Peyer's patch (tissue), 4 donors: ENCODE measurements around the gene CNTNAP2. TPM values are rescaled to one million over a fixed set of nuclear protein-coding genes. Genes with fewer than 3 reads are reported as not detected.

Experiments
- DNase-seq, 3 donors: peaks; one replicate each; pipeline ENCODE4 v3.0.0-alpha.2; 2017 to 2019
- H3K27ac ChIP-seq, 4 donors: fragments of 200-600 bp; sonication (generic); one replicate each; pipeline ENCODE4 v1.5.1; 2016 to 2019
- H3K27me3 ChIP-seq, 2 donors: fragments of 200-600 bp; sonication (generic); one replicate each; pipeline ENCODE4 v1.5.1; 2019
- H3K36me3 ChIP-seq, 3 donors: fragments of 200-600 bp; sonication (generic); one replicate each; pipeline ENCODE4 v1.5.1; 2016 to 2019
- H3K4me1 ChIP-seq, 4 donors: fragments of 200-600 bp; sonication (generic); one replicate each; pipeline ENCODE4 v1.5.1; 2016 to 2019
- H3K4me3 ChIP-seq, 4 donors: fragments of 200-600 bp; sonication (generic); 1 replicate in 3 of 4; 2 replicates in 1 of 4; pipeline ENCODE4 v1.5.1; 2016 to 2019; ENCODE audit warnings: mild to moderate bottlenecking in 1 of 4
- H3K9me3 ChIP-seq, 4 donors: fragments of 200-600 bp; sonication (generic); one replicate each; pipeline ENCODE4 v1.5.1; 2016 to 2019; ENCODE audit warnings: mild to moderate bottlenecking in 1 of 4
- CTCF ChIP-seq, 6 experiments: fragments of 450-650 bp in 4 of 6; fragments of 200-600 bp in 2 of 6; sonication (generic) in 1 of 6; IDR thresholded peaks; one replicate each; pipeline ENCODE4 v1.5.1; 2017 to 2019; ENCODE audit warnings: antibody characterized with exemption in 6 of 6, mild to moderate bottlenecking in 3 of 6, moderate library complexity in 1 of 6
- POLR2A ChIP-seq, 2 donors: fragments of 450-650 bp; IDR thresholded peaks; one replicate each; pipeline ENCODE4 v1.5.1; 2017; ENCODE audit warnings: antibody characterized with exemption in 2 of 2, mild to moderate bottlenecking in 2 of 2, moderate library complexity in 2 of 2
- total RNA-seq, 4 donors: library from RNA; depleted of rRNA; stranded (reverse); fragments of >200 nt; gene quantifications; one replicate each; pipeline ENCODE4 v1.1.0, GENCODE V29; 2016

The CNTNAP2 gene
- total RNA-seq, 4 donors from 2014 or later = 1.5 to 4.9 (median 3.6) TPM

- no peak overlapping the region for H3K4me3 ChIP-seq
- H3K36me3 ChIP-seq = no peaks in the 10 kb centered on the region
- no peaks in the 10 kb centered on the region for H3K4me1 ChIP-seq
- DNase-seq = no peak
- H3K27me3 ChIP-seq = no peaks in the 10 kb centered on the region
- H3K27ac ChIP-seq = no peak overlapping the region
- TF ChIP-seq CTCF (IDR thresholded peaks at IDR 0.05) (no peak), POLR2A (IDR thresholded peaks at IDR 0.05) (no peak)
- no peaks in the 10 kb centered on the region for H3K9me3 ChIP-seq
Measured at GRCh38 chr7:148230296-148230695, 2113.7 kb downstream of the CNTNAP2 start.

GRCh38 chr7:148230883-148231282, 2114.3 kb downstream of the CNTNAP2 start:
- no peaks in the 10 kb centered on the region for H3K36me3 ChIP-seq
- no peaks in the 10 kb centered on the region for H3K4me1 ChIP-seq
- H3K27ac ChIP-seq = no peak overlapping the region
- no peaks in the 10 kb centered on the region for H3K27me3 ChIP-seq
- DNase-seq = no peak
- H3K4me3 ChIP-seq = no peak overlapping the region
- TF ChIP-seq POLR2A (IDR thresholded peaks at IDR 0.05) = no peak
- TF ChIP-seq CTCF (IDR thresholded peaks at IDR 0.05) = no peak
- H3K9me3 ChIP-seq = no peaks in the 10 kb centered on the region

- H3K36me3 ChIP-seq = no peaks in the 10 kb centered on the region
- H3K4me1 ChIP-seq = no peaks in the 10 kb centered on the region
- no peak for TF ChIP-seq POLR2A (IDR thresholded peaks at IDR 0.05)
- TF ChIP-seq CTCF (IDR thresholded peaks at IDR 0.05) = no peak
- no peaks in the 10 kb centered on the region for H3K9me3 ChIP-seq
- H3K4me3 ChIP-seq = no peak overlapping the region
- DNase-seq = no peak
- no peak overlapping the region for H3K27ac ChIP-seq
- H3K27me3 ChIP-seq = no peaks in the 10 kb centered on the region
Measured at GRCh38 chr7:148232784-148233183, 2116.2 kb downstream of the CNTNAP2 start.

GRCh38 chr7:148234715-148235114, 2118.1 kb downstream of the CNTNAP2 start:
- DNase-seq = no peak
- no peak overlapping the region for H3K4me3 ChIP-seq
- no peaks in the 10 kb centered on the region for H3K36me3 ChIP-seq
- no peak overlapping the region for H3K27ac ChIP-seq
- TF ChIP-seq POLR2A (IDR thresholded peaks at IDR 0.05) (no peak), CTCF (IDR thresholded peaks at IDR 0.05) (no peak)
- H3K9me3 ChIP-seq = no peaks in the 10 kb centered on the region
- H3K4me1 ChIP-seq = no peaks in the 10 kb centered on the region
- H3K27me3 ChIP-seq = no peaks in the 10 kb centered on the region

- H3K27ac ChIP-seq = no peak overlapping the region
- no peaks in the 10 kb centered on the region for H3K36me3 ChIP-seq
- DNase-seq = no peak
- TF ChIP-seq POLR2A (IDR thresholded peaks at IDR 0.05) = no peak
- no peak for TF ChIP-seq CTCF (IDR thresholded peaks at IDR 0.05)
- H3K27me3 ChIP-seq = no peaks in the 10 kb centered on the region
- no peaks in the 10 kb centered on the region for H3K9me3 ChIP-seq
- peaks cover 0 to 3% (median 0%) of the 10 kb centered on the region in 4 donors for H3K4me1 ChIP-seq
- H3K4me3 ChIP-seq = no peak overlapping the region
Measured at GRCh38 chr7:148238761-148239325, 2122.2 kb downstream of the CNTNAP2 start.
